Breast epithelium (tissue), 4 donors: ENCODE data around the gene MC3R. TPM values are rescaled to one million over a fixed set of nuclear protein-coding genes. Genes with fewer than 3 reads are reported as not detected.

ENCODE experiments used
- DNase-seq, 2 donors: peaks; one replicate each; pipeline ENCODE4 v3.0.0-alpha.2; 2019; ENCODE audit warnings: low spot score in 2 of 2
- H3K27ac ChIP-seq, 2 donors: fragments of 200-600 bp; sonication (generic) in 1 of 2; one replicate each; pipeline ENCODE4 v1.5.1; 2016 to 2019; ENCODE audit warnings: mild to moderate bottlenecking in 1 of 2
- H3K27me3 ChIP-seq, 2 donors: fragments of 200-600 bp; sonication (generic) in 1 of 2; one replicate each; pipeline versions ENCODE4 v1.5.1 to v1.6.0; 2017 to 2019; ENCODE audit warnings: control low read depth in 1 of 2, mild to moderate bottlenecking in 1 of 2
- H3K36me3 ChIP-seq: fragments of 200-600 bp; one replicate; pipeline ENCODE4 v1.5.1; 2019
- H3K4me1 ChIP-seq, 2 donors: fragments of 200-600 bp; sonication (generic); one replicate each; pipeline ENCODE4 v1.5.1; 2016 to 2019; ENCODE audit warnings: control low read depth in 1 of 2
- H3K4me3 ChIP-seq, 3 donors: fragments of 200-600 bp; sonication (generic); 1 replicate in 2 of 3; 2 replicates in 1 of 3; pipeline ENCODE4 v1.5.1; 2016 to 2019; ENCODE audit warnings: mild to moderate bottlenecking in 3 of 3, moderate library complexity in 2 of 3
- H3K9me3 ChIP-seq, 2 donors: fragments of 200-600 bp; sonication (generic) in 1 of 2; one replicate each; pipeline ENCODE4 v1.5.1; 2016 to 2019; ENCODE audit warnings: control low read depth in 1 of 2
- CTCF ChIP-seq, 3 donors: fragments of 450-650 bp; IDR thresholded peaks; one replicate each; pipeline ENCODE4 v1.5.1; 2016 to 2017; ENCODE audit warnings: antibody characterized with exemption in 3 of 3, mild to moderate bottlenecking in 3 of 3, moderate library complexity in 3 of 3
- POLR2A ChIP-seq: fragments of 450-650 bp; IDR thresholded peaks from one replicate; pipeline ENCODE4 v1.6.1; 2016; ENCODE audit warnings: antibody characterized with exemption, mild to moderate bottlenecking, moderate library complexity
- POLR2AphosphoS5 ChIP-seq, 3 donors: sonication (generic); formaldehyde crosslinking; IDR thresholded peaks; one replicate each; pipeline ENCODE4 v1.6.1; 2017; ENCODE audit warnings: antibody characterized with exemption in 3 of 3
- intact Hi-C: fragments of 100-400 bp; cut with DNase I; formaldehyde crosslinking; loops from one replicate; pipeline ENCODE4 v1.15.1; 2023; ENCODE audit warnings: low total_unique reads
- total RNA-seq, 3 donors: library from RNA; depleted of rRNA; stranded (reverse); fragments of >200 nt; gene quantifications; one replicate each; pipeline ENCODE4 v1.1.0, GENCODE V29; 2016

Gene MC3R
- total RNA-seq, 3 donors from 2014 or later, result not detected

- TF ChIP-seq POLR2A, result no peak
- TF ChIP-seq POLR2AphosphoS5 (IDR thresholded peaks at IDR 0.05), result no peak
- TF ChIP-seq CTCF (IDR thresholded peaks at IDR 0.05), result no peak
- no peak for DNase-seq
- peaks cover 0 to 10% of the 10 kb centered on the region in 2 donors for H3K27me3 ChIP-seq
- no peak overlapping the region for H3K27ac ChIP-seq
- no peaks in the 10 kb centered on the region for H3K4me1 ChIP-seq
- no peak overlapping the region for H3K4me3 ChIP-seq
- H3K36me3 ChIP-seq, result no peaks in the 10 kb centered on the region
- intact Hi-C loops, result no loop called here
- peaks cover 0 to 4% of the 10 kb centered on the region in 2 donors for H3K9me3 ChIP-seq
Observed at GRCh38 chr20:56268536-56268935, 20.0 kb downstream of the MC3R start.

- TF ChIP-seq POLR2AphosphoS5 (IDR thresholded peaks at IDR 0.05) (no peak), CTCF (IDR thresholded peaks at IDR 0.05) (no peak), POLR2A (no peak)
- peaks cover 0 to 4% of the 10 kb centered on the region in 2 donors for H3K9me3 ChIP-seq
- H3K36me3 ChIP-seq, result no peaks in the 10 kb centered on the region
- H3K4me1 ChIP-seq, result no peaks in the 10 kb centered on the region
- H3K27ac ChIP-seq, result no peak overlapping the region
- H3K4me3 ChIP-seq, result no peak overlapping the region
- H3K27me3 ChIP-seq, result no peaks in the 10 kb centered on the region
- DNase-seq, result no peak
- intact Hi-C loops, result no loop called here
Observed at GRCh38 chr20:56271974-56272373, 23.4 kb downstream of the MC3R start.

- H3K27ac ChIP-seq, result no peak overlapping the region
- H3K36me3 ChIP-seq, result no peaks in the 10 kb centered on the region
- TF ChIP-seq CTCF (IDR thresholded peaks at IDR 0.05), result no peak
- no peak for TF ChIP-seq POLR2AphosphoS5 (IDR thresholded peaks at IDR 0.05)
- no peak for TF ChIP-seq POLR2A
- H3K4me3 ChIP-seq, result no peak overlapping the region
- intact Hi-C loops, result no loop called here
- no peaks in the 10 kb centered on the region for H3K4me1 ChIP-seq
- H3K9me3 ChIP-seq, result peaks cover 0 to 4% of the 10 kb centered on the region in 2 donors
- no peak for DNase-seq
- no peaks in the 10 kb centered on the region for H3K27me3 ChIP-seq
Observed at GRCh38 chr20:56273491-56273890, 25.0 kb downstream of the MC3R start.

- H3K9me3 ChIP-seq, result peaks cover 0 to 4% of the 10 kb centered on the region in 2 donors
- H3K27me3 ChIP-seq, result no peaks in the 10 kb centered on the region
- intact Hi-C loops, result no loop called here
- DNase-seq, result no peak
- H3K4me1 ChIP-seq, result no peaks in the 10 kb centered on the region
- no peak overlapping the region for H3K4me3 ChIP-seq
- H3K36me3 ChIP-seq, result no peaks in the 10 kb centered on the region
- H3K27ac ChIP-seq, result no peak overlapping the region
- no peak for TF ChIP-seq POLR2A
- no peak for TF ChIP-seq CTCF (IDR thresholded peaks at IDR 0.05)
- TF ChIP-seq POLR2AphosphoS5 (IDR thresholded peaks at IDR 0.05), result no peak
Observed at GRCh38 chr20:56274156-56274555, 25.6 kb downstream of the MC3R start.

- Histone ChIP-seq H3K36me3 (no peaks in the 10 kb centered on the region), H3K4me1 (no peaks in the 10 kb centered on the region), H3K27ac (no peak overlapping the region), H3K27me3 (no peaks in the 10 kb centered on the region), H3K9me3 (no peaks in the 10 kb centered on the region), H3K4me3 (no peak overlapping the region)
- DNase-seq, result no peak
- TF ChIP-seq CTCF (IDR thresholded peaks at IDR 0.05) (no peak), POLR2AphosphoS5 (IDR thresholded peaks at IDR 0.05) (no peak), POLR2A (no peak)
- intact Hi-C loops, result no loop called here
Observed at GRCh38 chr20:56278196-56278595, 29.7 kb downstream of the MC3R start.
